ENCODE data around the gene GABBR1. TPM values are rescaled to one million over a fixed set of nuclear protein-coding genes. Genes with fewer than 3 reads are reported as not detected.

GABBR1 gene
- total RNA-seq, 4 donors from 2014 or later, result 20.4 to 34.3 (median 23.8) TPM

- Histone ChIP-seq H3K4me3 (replicated peaks in 1 of 3) (peak overlapping the region; percentile 35 to 96 (median 68)), H3K27ac (peak overlapping the region in 2 of 3 donors; percentile 57 to 68), H3K9me3 (no peaks in the 10 kb centered on the region), H3K36me3 (no peaks in the 10 kb centered on the region), H3K27me3 (no peaks in the 10 kb centered on the region), H3K4me1 (peaks cover 13 to 30% of the 10 kb centered on the region in 2 donors)
- intact Hi-C loops (cut with DNase I), result no loop called here
- TF ChIP-seq POLR2A (IDR thresholded peaks at IDR 0.05) (no peak), CTCF (IDR thresholded peaks at IDR 0.05) (no peak)
- WGBS, 2 donors, result 5 to 7% methylated on average over 26 to 39 of the region's 53 CpGs
- peak; percentile 33 to 50 for DNase-seq
Observed at GRCh38 chr6:29631860-29632731, 887 bp downstream of the GABBR1 start.

GRCh38 chr6:29631209-29631810, 1.7 kb downstream of the GABBR1 start:
- peaks cover 13 to 30% of the 10 kb centered on the region in 2 donors for H3K4me1 ChIP-seq

GRCh38 chr6:29630315-29630714, 2.7 kb downstream of the GABBR1 start:
- intact Hi-C loops (cut with DNase I), result no loop called here
- 80 to 89% methylated on average over 9 of the region's 9 CpGs for WGBS, 2 donors
- no peak for DNase-seq

More at GRCh38 chr6:29631209-29631810, 1.7 kb downstream of the GABBR1 start:
- Histone ChIP-seq H3K27me3 (no peaks in the 10 kb centered on the region), H3K9me3 (no peaks in the 10 kb centered on the region), H3K36me3 (no peaks in the 10 kb centered on the region), H3K4me3 (replicated peaks in 1 of 3) (peak overlapping the region in 1 of 3 donors; percentile 68), H3K27ac (no peak overlapping the region)
- WGBS, 2 donors, result 77 to 87% methylated on average over 10 to 14 of the region's 14 CpGs
- intact Hi-C loops (cut with DNase I), result no loop called here
- DNase-seq, result no peak
- TF ChIP-seq CTCF (IDR thresholded peaks at IDR 0.05), result no peak
- no peak for TF ChIP-seq POLR2A (IDR thresholded peaks at IDR 0.05)

GRCh38 chr6:29629571-29629970, 3.4 kb downstream of the GABBR1 start:
- WGBS, 2 donors, result 89 to 96% methylated on average over 2 of the region's 2 CpGs
- Histone ChIP-seq H3K27me3 (no peaks in the 10 kb centered on the region), H3K36me3 (no peaks in the 10 kb centered on the region), H3K4me1 (peaks cover 13 to 30% of the 10 kb centered on the region in 2 donors), H3K27ac (no peak overlapping the region), H3K9me3 (no peaks in the 10 kb centered on the region), H3K4me3 (replicated peaks in 1 of 3) (no peak overlapping the region)
- DNase-seq, result no peak
- no peak for TF ChIP-seq CTCF (IDR thresholded peaks at IDR 0.05)
- TF ChIP-seq POLR2A (IDR thresholded peaks at IDR 0.05), result no peak
- intact Hi-C loops (cut with DNase I), result no loop called here

More at GRCh38 chr6:29630315-29630714, 2.7 kb downstream of the GABBR1 start:
- H3K27ac ChIP-seq, result no peak overlapping the region
- no peaks in the 10 kb centered on the region for H3K9me3 ChIP-seq
- H3K4me3 ChIP-seq (replicated peaks in 1 of 3), result no peak overlapping the region
- H3K36me3 ChIP-seq, result no peaks in the 10 kb centered on the region
- H3K27me3 ChIP-seq, result no peaks in the 10 kb centered on the region
- peaks cover 13 to 30% of the 10 kb centered on the region in 2 donors for H3K4me1 ChIP-seq
- TF ChIP-seq POLR2A (IDR thresholded peaks at IDR 0.05) (no peak), CTCF (IDR thresholded peaks at IDR 0.05) (no peak)
